RWPE2 (cell line): ENCODE results near the gene BRAT1.

Experiments
- ATAC-seq: fragments of 200-7000 bp; cut with Tn5 transposase; 3 replicates; pipeline ENCODE4 v1.9.1; 2021; ENCODE audit warnings: low read depth
- DNase-seq: peaks from one replicate; pipeline ENCODE4 v3.0.0-alpha.2; 2020; ENCODE audit warnings: low spot score
- H3K27ac ChIP-seq: fragments of 450-650 bp; 2 replicates; pipeline ENCODE4 v1.5.1; 2017; ENCODE audit warnings: mild to moderate bottlenecking; ENCODE audit not compliant: poor library complexity, severe bottlenecking
- H3K27me3 ChIP-seq: fragments of 250-450 bp; sonication (Bioruptor Pico); 2 replicates; pipeline ENCODE4 v1.5.1; 2021; ENCODE audit warnings: mild to moderate bottlenecking, moderate library complexity; ENCODE audit not compliant: insufficient read depth, poor library complexity, severe bottlenecking
- H3K36me3 ChIP-seq: fragments of 250-450 bp; sonication (Bioruptor Pico); 2 replicates; pipeline ENCODE4 v1.5.1; 2020; ENCODE audit warnings: low read depth, mild to moderate bottlenecking, moderate library complexity
- H3K4me1 ChIP-seq: fragments of 250-450 bp; sonication (Bioruptor Pico); 2 replicates; pipeline ENCODE4 v1.5.1; 2021; ENCODE audit warnings: mild to moderate bottlenecking, moderate library complexity; ENCODE audit not compliant: insufficient read depth, poor library complexity, severe bottlenecking
- H3K4me3 ChIP-seq: fragments of 250-450 bp; sonication (Bioruptor Pico); 2 replicates; pipeline ENCODE4 v1.5.1; 2021; ENCODE audit warnings: mild to moderate bottlenecking, moderate library complexity; ENCODE audit not compliant: severe bottlenecking
- H3K9me3 ChIP-seq: fragments of 250-450 bp; sonication (Bioruptor Pico); 2 replicates; pipeline ENCODE4 v1.5.1; 2021; ENCODE audit warnings: mild to moderate bottlenecking, moderate library complexity; ENCODE audit not compliant: severe bottlenecking
- CTCF ChIP-seq: fragments of 450-650 bp; IDR thresholded peaks from one replicate; pipeline ENCODE4 v1.5.1; 2017; ENCODE audit warnings: mild to moderate bottlenecking, moderate library complexity; ENCODE audit not compliant: poor library complexity, severe bottlenecking

The BRAT1 gene

DNA sequence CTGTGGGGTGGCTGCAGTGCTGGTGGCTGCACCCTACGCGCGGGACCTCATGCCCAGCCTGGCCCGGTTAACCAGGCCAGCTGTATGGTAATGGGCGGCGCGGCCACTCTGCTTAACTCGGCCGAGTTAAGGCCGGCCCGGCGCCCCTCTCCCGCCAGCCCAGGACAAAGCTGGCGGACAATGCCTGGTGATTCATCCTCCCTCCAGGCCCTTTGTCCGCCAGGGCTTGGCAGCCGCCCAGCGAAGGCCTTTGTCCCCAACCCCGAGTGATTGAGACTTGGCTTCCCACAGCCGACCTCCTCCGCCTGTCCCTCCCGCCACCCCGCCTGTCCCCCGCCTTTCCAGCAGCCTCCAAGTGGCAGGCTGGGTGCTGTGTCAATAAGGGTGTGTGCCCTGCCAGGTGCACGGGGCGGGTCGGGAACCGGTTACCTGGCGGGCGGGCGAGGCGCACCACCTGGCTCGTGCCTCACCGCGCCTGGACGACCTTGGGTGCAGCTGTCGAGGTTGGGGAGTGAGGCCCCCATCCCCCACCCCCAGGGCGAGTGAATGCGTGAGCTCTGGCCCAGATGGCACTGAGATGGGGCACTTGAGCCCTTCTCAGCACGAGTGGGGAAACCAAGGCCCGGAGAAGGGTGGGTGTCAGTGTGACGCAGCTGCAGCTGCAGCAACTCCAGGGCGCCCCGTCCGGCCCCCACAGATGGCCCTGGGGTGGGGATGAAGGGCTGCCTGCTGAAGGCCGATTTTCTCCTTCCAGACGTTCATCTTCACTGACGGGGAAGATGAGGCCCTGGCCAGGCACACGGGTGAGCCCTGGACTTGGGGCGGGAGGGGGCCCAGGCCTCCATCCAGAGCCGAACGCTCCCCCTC, 31.1 kb downstream of the BRAT1 start:
- DNase-seq (no peak), ATAC-seq (peak; percentile 28)
- H3K27ac ChIP-seq = peak overlapping the region; percentile 95
- H3K27me3 ChIP-seq = no peaks in the 10 kb centered on the region
- no peaks in the 10 kb centered on the region for H3K9me3 ChIP-seq
- TF ChIP-seq CTCF = no peak
- H3K4me3 ChIP-seq = no peak overlapping the region
- no peaks in the 10 kb centered on the region for H3K36me3 ChIP-seq
- H3K4me1 ChIP-seq = peaks cover 51% of the 10 kb centered on the region

DNA sequence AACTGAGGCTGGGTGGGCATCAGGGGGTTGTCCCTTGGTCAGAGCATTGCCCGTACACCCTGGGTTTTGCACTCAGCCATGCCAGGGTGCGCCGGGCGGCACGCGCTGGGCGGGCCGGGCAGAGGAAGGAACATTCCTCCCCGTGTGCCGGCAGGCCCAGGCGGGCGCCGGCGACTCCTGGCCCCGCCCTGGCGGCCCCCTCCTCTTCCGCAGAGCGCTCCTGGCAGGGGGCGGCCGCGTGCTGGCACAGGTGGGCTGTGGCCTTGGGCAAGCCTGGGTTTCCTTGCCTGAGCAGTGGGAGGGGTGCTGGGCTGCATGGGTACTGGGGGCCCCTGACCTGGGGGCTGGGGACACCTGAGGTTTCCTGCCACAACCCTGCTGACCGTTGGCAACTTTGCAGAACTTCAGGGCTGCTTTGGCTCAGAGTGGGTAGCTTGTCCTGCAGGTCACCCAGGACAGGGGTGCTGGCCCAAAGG, 31.8 kb downstream of the BRAT1 start:
- no peak overlapping the region for H3K4me3 ChIP-seq
- DNase-seq = no peak
- H3K27ac ChIP-seq = peak overlapping the region; percentile 95
- no peaks in the 10 kb centered on the region for H3K9me3 ChIP-seq
- H3K36me3 ChIP-seq = no peaks in the 10 kb centered on the region
- no peaks in the 10 kb centered on the region for H3K27me3 ChIP-seq
- peak; percentile 52 for ATAC-seq
- TF ChIP-seq CTCF = peak; percentile 4
- H3K4me1 ChIP-seq = peaks cover 45% of the 10 kb centered on the region

- Histone ChIP-seq H3K4me3 (no peak overlapping the region), H3K4me1 (peaks cover 40% of the 10 kb centered on the region), H3K36me3 (no peaks in the 10 kb centered on the region), H3K27ac (peak overlapping the region; percentile 95), H3K9me3 (no peaks in the 10 kb centered on the region), H3K27me3 (no peaks in the 10 kb centered on the region)
- ATAC-seq (peak; percentile 56), DNase-seq (peak; percentile 90)
- TF ChIP-seq CTCF = no peak
These were observed 32.4 kb downstream of the BRAT1 start for GRCh38 chr7:2522780-2523433.

GRCh38 chr7:2521952-2522591, 33.3 kb downstream of the BRAT1 start:
- H3K27ac ChIP-seq = peak overlapping the region; percentile 95
- H3K4me3 ChIP-seq = no peak overlapping the region
- TF ChIP-seq CTCF = no peak
- peaks cover 42% of the 10 kb centered on the region for H3K4me1 ChIP-seq
- no peaks in the 10 kb centered on the region for H3K36me3 ChIP-seq
- H3K9me3 ChIP-seq = no peaks in the 10 kb centered on the region
- DNase-seq (no peak), ATAC-seq (no peak)
- no peaks in the 10 kb centered on the region for H3K27me3 ChIP-seq
